ENCODE measurements around the gene SYAP1.
"Not testable (repeated sequence)": the region's sequence is repeated elsewhere in the genome, so short reads cannot be mapped to it uniquely, and the experiment has no call there.

The SYAP1 gene

GRCh38 chrX:16779815-16780214, 60.4 kb downstream of the SYAP1 start:
- not testable (repeated sequence) for DNase-seq (ENCODE audit: low read depth)

- no peak for DNase-seq (ENCODE audit: low read depth)
These were observed 64.0 kb downstream of the SYAP1 start for GRCh38 chrX:16783452-16783851.

- DNase-seq (ENCODE audit: low read depth), result not testable (repeated sequence)
These were observed 65.0 kb downstream of the SYAP1 start for GRCh38 chrX:16784440-16784839.

GRCh38 chrX:16785247-16786138, 66.1 kb downstream of the SYAP1 start:
- DNase-seq (ENCODE audit: low read depth), result no peak

DNA sequence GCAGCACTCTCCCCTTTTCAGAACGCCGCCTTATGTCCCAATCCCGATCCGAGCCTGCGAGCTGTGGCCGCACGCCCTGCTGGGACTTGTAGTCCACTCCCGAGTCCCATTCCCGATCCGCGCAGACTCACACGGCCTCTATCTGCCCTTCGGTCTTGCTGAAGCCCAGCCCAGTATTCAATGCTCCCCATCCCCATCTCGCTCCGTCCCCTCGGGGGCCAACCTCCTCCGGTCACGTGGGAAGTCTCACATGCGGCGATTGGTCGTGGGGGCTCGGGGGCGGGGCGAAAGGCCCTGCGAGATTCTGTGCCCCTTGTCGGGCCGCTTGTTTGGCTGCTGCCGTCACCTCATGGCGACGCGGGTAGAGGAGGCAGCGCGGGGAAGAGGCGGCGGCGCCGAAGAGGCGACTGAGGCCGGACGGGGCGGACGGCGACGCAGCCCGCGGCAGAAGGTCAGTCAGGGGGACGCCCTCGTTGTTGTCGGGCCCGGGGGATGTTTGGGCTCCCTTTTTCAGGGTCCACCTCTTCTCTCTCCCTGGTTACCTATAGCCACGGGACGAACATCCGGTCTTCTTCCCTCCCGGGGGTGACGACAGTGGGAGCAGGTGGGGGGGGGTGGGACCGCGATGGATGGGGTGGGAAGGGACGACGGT, 66.9 kb downstream of the SYAP1 start, which contains the start of gene TXLNG:
TXLNG (plus strand) TSS at position 328 of the 652 bp plus-strand sequence; CDS start at position 350, 22 bp downstream.
- DNase-seq (ENCODE audit: low read depth), result peak; percentile 96

DNA sequence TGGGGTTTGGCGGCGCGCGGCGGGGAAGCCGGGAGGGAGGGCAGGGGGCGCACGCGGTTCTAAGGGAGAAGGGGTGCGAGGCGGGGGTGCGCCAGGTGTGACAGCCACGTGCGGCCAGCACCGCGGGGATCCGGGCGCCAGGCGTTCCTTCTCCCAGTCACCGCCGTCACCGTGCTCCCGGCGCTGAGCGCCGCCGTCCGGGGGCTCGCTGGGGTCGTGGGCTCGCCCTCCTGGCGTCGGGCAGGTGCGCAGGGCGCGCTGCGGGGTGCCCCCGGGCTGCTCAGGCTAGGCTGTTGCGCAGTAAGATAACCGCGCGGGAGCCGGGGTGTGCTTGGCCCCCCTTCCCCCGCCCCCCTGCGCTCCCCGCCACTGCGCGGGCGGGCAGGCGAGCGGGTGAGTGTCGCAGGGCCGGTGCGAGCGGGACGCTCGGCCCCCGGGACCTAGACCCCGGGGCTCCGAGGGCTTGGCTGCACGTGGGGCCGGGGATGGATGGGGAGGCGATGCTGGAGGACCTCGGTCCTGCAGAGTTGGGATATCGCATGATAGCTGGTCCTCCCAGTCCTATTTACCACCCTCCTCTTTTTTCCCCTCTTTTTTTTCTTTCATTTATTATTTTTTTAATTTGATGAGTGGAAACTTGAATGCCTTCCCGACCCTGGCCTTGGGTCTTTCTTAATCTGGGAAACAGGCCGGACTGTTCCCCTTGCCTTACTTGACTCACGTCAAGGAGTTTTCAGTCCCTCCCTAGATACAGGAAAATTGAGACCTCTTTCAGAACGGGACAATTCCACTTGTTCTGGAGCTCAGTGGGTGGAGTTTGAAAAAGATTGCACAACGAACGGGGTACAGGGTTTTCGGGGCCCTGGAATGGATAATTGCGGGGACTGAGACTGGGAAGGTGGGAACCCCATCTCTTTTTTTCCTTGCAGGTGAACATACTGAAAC, 67.7 kb downstream of the SYAP1 start:
- peak; percentile 27 for DNase-seq (ENCODE audit: low read depth)

DNA sequence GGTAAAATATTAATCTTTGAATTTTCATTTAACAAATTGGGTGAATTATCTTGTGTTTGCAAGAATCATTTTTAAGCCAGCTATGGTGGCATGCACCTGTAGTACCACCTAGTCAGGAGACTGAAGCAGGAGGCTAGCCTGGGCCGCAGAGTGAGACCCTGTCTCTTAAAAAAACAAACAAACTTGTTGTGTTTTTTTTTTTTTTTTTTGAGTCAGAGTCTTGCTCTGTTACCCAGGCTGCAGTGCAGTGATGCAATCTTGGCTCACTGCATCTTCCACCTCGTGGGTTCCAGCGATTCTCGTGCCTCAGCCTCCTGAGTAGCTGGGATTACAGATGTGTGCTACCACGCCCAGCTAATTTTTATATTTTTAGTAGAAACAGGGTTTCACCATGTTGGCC, 69.1 kb downstream of the SYAP1 start:
- no peak for DNase-seq (ENCODE audit: low read depth)

GRCh38 chrX:16796298-16796697, 76.9 kb downstream of the SYAP1 start:
- DNase-seq (ENCODE audit: low read depth), result no peak

- no peak for DNase-seq (ENCODE audit: low read depth)
These were observed 77.9 kb downstream of the SYAP1 start for GRCh38 chrX:16797358-16797757.

DNA sequence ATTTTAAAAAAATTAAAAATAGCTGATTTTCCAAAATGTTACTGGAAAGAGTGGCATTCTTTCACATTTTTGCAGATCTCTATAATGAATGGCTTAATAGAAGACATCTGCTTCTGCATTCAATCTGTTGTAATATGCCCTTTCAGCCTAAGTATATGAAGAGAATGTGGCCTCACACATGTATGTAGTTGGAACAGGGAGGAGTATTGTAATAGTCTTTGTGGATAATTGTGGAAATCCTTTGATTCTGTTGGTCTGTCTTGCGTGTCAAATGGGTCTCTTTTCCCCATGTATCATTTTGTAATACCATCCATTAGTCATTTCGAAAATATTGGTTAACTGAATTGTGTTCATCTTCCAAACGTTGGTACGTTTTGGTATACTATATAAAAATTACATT, 78.4 kb downstream of the SYAP1 start:
- DNase-seq (ENCODE audit: low read depth), result no peak

GRCh38 chrX:16804923-16805464, 85.6 kb downstream of the SYAP1 start:
- DNase-seq (ENCODE audit: low read depth), result no peak

GRCh38 chrX:16807548-16807947, 88.1 kb downstream of the SYAP1 start:
- DNase-seq (ENCODE audit: low read depth), result no peak

DNA sequence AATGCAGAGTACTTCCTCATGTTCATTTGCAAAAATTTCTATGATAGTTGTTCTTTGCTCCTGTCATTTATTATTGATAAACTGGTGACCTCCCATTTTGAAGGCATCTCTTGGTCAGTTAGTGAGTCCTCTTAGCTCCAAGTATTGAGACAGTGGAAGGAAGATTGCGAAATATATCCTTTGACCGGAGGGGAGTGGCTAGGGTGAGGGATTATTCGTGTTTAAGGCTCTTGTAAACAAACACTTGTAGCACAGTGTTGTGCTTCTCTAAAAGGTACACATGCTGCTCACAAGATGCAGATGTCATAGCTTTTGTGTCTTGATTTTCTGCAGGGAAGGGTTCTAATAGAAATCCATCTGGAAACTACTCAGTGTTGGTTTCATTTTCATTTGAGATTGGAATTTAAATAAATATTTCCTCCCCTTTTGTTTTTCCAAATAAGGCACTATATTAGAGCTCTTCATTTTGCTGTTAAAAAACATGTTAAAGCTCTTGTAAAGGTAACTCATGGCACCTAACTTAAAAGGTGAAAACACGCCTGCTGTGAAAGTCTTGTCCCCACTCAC, 88.6 kb downstream of the SYAP1 start:
- no peak for DNase-seq (ENCODE audit: low read depth)

GRCh38 chrX:16814597-16814996, 95.2 kb downstream of the SYAP1 start:
- no peak for DNase-seq (ENCODE audit: low read depth)

Measured in activated T-helper 1 cell treated with Interleukin-2 at 50 U/mL for 16 hours (primary cell).